Ascending aorta (tissue), 2 donors: ENCODE data around the gene CMTM6. TPM values are rescaled to one million over a fixed set of nuclear protein-coding genes. Genes with fewer than 3 reads are reported as not detected.
A peak's percentile ranks its signal among the peaks of the same experiment; 100 is the strongest.

ENCODE experiments used
- DNase-seq, 2 donors: peaks; one replicate each; pipeline ENCODE4 v3.0.0-alpha.2; 2019; ENCODE audit warnings: low spot score in 2 of 2
- H3K27ac ChIP-seq, 2 donors: fragments of 200-600 bp; sonication (generic); one replicate each; pipeline ENCODE4 v1.5.1; 2016 to 2017; ENCODE audit warnings: mild to moderate bottlenecking in 1 of 2
- H3K27me3 ChIP-seq: fragments of 200-600 bp; sonication (generic); one replicate; pipeline ENCODE4 v1.5.1; 2017
- H3K36me3 ChIP-seq, 2 donors: fragments of 200-600 bp; sonication (generic); one replicate each; pipeline ENCODE4 v1.5.1; 2016
- H3K4me1 ChIP-seq, 2 donors: fragments of 200-600 bp; sonication (generic); one replicate each; pipeline ENCODE4 v1.5.1; 2016 to 2017; ENCODE audit warnings: mild to moderate bottlenecking in 1 of 2
- H3K4me3 ChIP-seq, 2 donors: fragments of 200-600 bp; sonication (generic); one replicate each; pipeline ENCODE4 v1.5.1; 2016 to 2017; ENCODE audit warnings: mild to moderate bottlenecking in 1 of 2
- H3K9me3 ChIP-seq, 2 donors: fragments of 200-600 bp; sonication (generic); one replicate each; pipeline ENCODE4 v1.5.1; 2016
- CTCF ChIP-seq, 3 experiments: fragments of 200-600 bp in 2 of 3; fragments of 450-650 bp in 1 of 3; sonication (generic) in 2 of 3; IDR thresholded peaks; one replicate each; pipeline ENCODE4 v1.5.1; 2016 to 2019; ENCODE audit warnings: antibody characterized with exemption in 3 of 3, mild to moderate bottlenecking in 1 of 3, moderate library complexity in 1 of 3
- intact Hi-C: fragments of 100-400 bp; cut with DNase I; formaldehyde crosslinking; loops from one replicate; pipeline ENCODE4 v1.15.1; 2023
- total RNA-seq: library from RNA; depleted of rRNA; stranded (reverse); fragments of >200 nt; gene quantifications from one replicate; pipeline ENCODE4 v1.1.0, GENCODE V29; 2016

CMTM6 gene
- total RNA-seq, 1 donor from 2014 or later: 12.7 TPM

GRCh38 chr3:32460031-32460749 is 42.5 kb downstream of the CMTM6 start:
- H3K27ac ChIP-seq: no peak overlapping the region
- TF ChIP-seq CTCF (IDR thresholded peaks at IDR 0.05): no peak
- H3K36me3 ChIP-seq: no peaks in the 10 kb centered on the region
- DNase-seq: no peak
- intact Hi-C loops: no loop called here
- no peaks in the 10 kb centered on the region for H3K9me3 ChIP-seq
- H3K4me1 ChIP-seq: no peaks in the 10 kb centered on the region
- no peak overlapping the region for H3K4me3 ChIP-seq
- H3K27me3 ChIP-seq: no peaks in the 10 kb centered on the region

- Histone ChIP-seq H3K27ac (no peak overlapping the region), H3K9me3 (no peaks in the 10 kb centered on the region), H3K4me1 (no peaks in the 10 kb centered on the region), H3K27me3 (no peaks in the 10 kb centered on the region), H3K36me3 (no peaks in the 10 kb centered on the region), H3K4me3 (no peak overlapping the region)
- no peak for DNase-seq
- no peak for TF ChIP-seq CTCF (IDR thresholded peaks at IDR 0.05)
- intact Hi-C loops: no loop called here
These were observed 43.2 kb downstream of the CMTM6 start for GRCh38 chr3:32459450-32459849.

GRCh38 chr3:32457971-32458471 is 44.6 kb downstream of the CMTM6 start:
- Histone ChIP-seq H3K36me3 (no peaks in the 10 kb centered on the region), H3K4me1 (no peaks in the 10 kb centered on the region), H3K4me3 (no peak overlapping the region), H3K9me3 (no peaks in the 10 kb centered on the region), H3K27ac (peak overlapping the region in 1 of 2 donors; percentile 30), H3K27me3 (no peaks in the 10 kb centered on the region)
- TF ChIP-seq CTCF (IDR thresholded peaks at IDR 0.05): no peak
- DNase-seq: no peak
- intact Hi-C loops: no loop called here

GRCh38 chr3:32456429-32457130 is 46.1 kb downstream of the CMTM6 start:
- Histone ChIP-seq H3K36me3 (no peaks in the 10 kb centered on the region), H3K27ac (no peak overlapping the region), H3K9me3 (no peaks in the 10 kb centered on the region), H3K27me3 (no peaks in the 10 kb centered on the region), H3K4me3 (no peak overlapping the region), H3K4me1 (no peaks in the 10 kb centered on the region)
- no peak for TF ChIP-seq CTCF (IDR thresholded peaks at IDR 0.05)
- intact Hi-C loops: no loop called here
- DNase-seq: peak in 1 of 2 donors; percentile 39

GRCh38 chr3:32455609-32456428 is 46.8 kb downstream of the CMTM6 start:
- H3K9me3 ChIP-seq: no peaks in the 10 kb centered on the region
- H3K4me1 ChIP-seq: no peaks in the 10 kb centered on the region
- H3K27me3 ChIP-seq: no peaks in the 10 kb centered on the region
- H3K27ac ChIP-seq: no peak overlapping the region
- no peaks in the 10 kb centered on the region for H3K36me3 ChIP-seq
- DNase-seq: peak in 1 of 2 donors; percentile 51
- intact Hi-C loops: no loop called here
- no peak for TF ChIP-seq CTCF (IDR thresholded peaks at IDR 0.05)
- no peak overlapping the region for H3K4me3 ChIP-seq
